ENCODE data around the gene TBC1D1. TPM values are rescaled to one million over a fixed set of nuclear protein-coding genes. Genes with fewer than 3 reads are reported as not detected.
A peak's percentile ranks its signal among the peaks of the same experiment; 100 is the strongest.

TBC1D1 gene
- total and polyA plus RNA-seq, 2 of the 8 experiments (the other 6 are each of a cell fraction or from before 2014, with no cell fraction given) = 96.9 to 162 TPM

- TF ChIP-seq EGR1 (IDR thresholded peaks at IDR 0.05; ENCODE audit: borderline replicate concordance, low read depth, low read length) (no peak), RBBP5 (IDR thresholded peaks at IDR 0.05; ENCODE audit: borderline replicate concordance, low read depth, low read length) (no peak; the same call in 1 of the 2 replicates), SP1 (IDR thresholded peaks at IDR 0.05; ENCODE audit: low read depth, low read length) (peak; percentile 93), TAF7 (optimal IDR thresholded peaks at IDR 0.05; ENCODE audit: borderline replicate concordance, low read depth, low read length) (no peak), POLR2A (IDR thresholded peaks at IDR 0.05; ENCODE audit: control extremely low read depth in 1 of 2, low read depth in 2 of 2, low read length in 2 of 2) (peak in 1 of 2 experiments; percentile 47; a peak in 1 of 3 replicates), TAF1 (IDR thresholded peaks at IDR 0.05; ENCODE audit: low read depth, low read length) (peak; percentile 63; the same call in 1 of the 2 replicates), POU5F1 (IDR thresholded peaks at IDR 0.05; ENCODE audit: low read depth, low read length) (no peak), KDM5A (IDR thresholded peaks at IDR 0.05; ENCODE audit: low read length) (no peak), TBP (IDR thresholded peaks at IDR 0.05; ENCODE audit: low read depth, low read length) (no peak), CHD2 (IDR thresholded peaks at IDR 0.05; ENCODE audit: low read length) (no peak), CTCF (IDR thresholded peaks at IDR 0.05; ENCODE audit: control extremely low read depth in 1 of 3, insufficient read depth in 1 of 3, low read depth in 1 of 3, low read length in 3 of 3) (no peak), CHD1 (IDR thresholded peaks at IDR 0.05; ENCODE audit: low read depth, low read length) (0 out of 2 replicates have a peak, but pooled peaks have one; percentile 48), CBX5 (IDR thresholded peaks at IDR 0.05; ENCODE audit: low read depth, low read length) (no peak), EZH2 (IDR thresholded peaks at IDR 0.05; ENCODE audit: low read depth, low read length, severe bottlenecking) (no peak), RNF2 (IDR thresholded peaks at IDR 0.05; ENCODE audit: borderline replicate concordance, low read depth, low read length, missing control alignments, poor library complexity, severe bottlenecking) (no peak), HDAC6 (IDR thresholded peaks at IDR 0.05; ENCODE audit: low read depth, low read length) (no peak), RAD21 (IDR thresholded peaks at IDR 0.05 in 1 of 2, conservative IDR thresholded peaks at IDR 0.05 in 1 of 2; ENCODE audit: low read depth in 2 of 2, low read length in 2 of 2) (no peak), RXRA (IDR thresholded peaks at IDR 0.05; ENCODE audit: insufficient read depth, low read depth, low read length) (no peak), TEAD4 (IDR thresholded peaks at IDR 0.05; ENCODE audit: low read depth, low read length) (peak; percentile 93), SAP30 (IDR thresholded peaks at IDR 0.05; ENCODE audit: insufficient read depth, insufficient replicate concordance, low read length) (no peak), SIX5 (IDR thresholded peaks at IDR 0.05; ENCODE audit: low read depth, low read length) (no peak), PHF8 (conservative IDR thresholded peaks at IDR 0.05; ENCODE audit: low read depth, low read length) (no peak), ZNF274 (IDR thresholded peaks at IDR 0.05; ENCODE audit: borderline replicate concordance, extremely low read depth, low read length) (no peak)
Observed at GRCh38 chr4:37988670-37989069, 97.8 kb downstream of the TBC1D1 start (continued).
